Left kidney (tissue), 8 donors: ENCODE results near the gene PRCD. TPM values are rescaled to one million over a fixed set of nuclear protein-coding genes. Genes with fewer than 3 reads are reported as not detected.

Source experiments
- DNase-seq: peaks from one replicate; pipeline ENCODE4 v3.0.0-alpha.2; 2013
- long read RNA-seq, 8 donors: transcript quantifications; one replicate each; lab custom pipeline, GENCODE V29; 2026
- polyA plus RNA-seq: library from polyadenylated mRNA; unstranded; fragments of 120-200 nt; gene quantifications from one replicate; pipeline ENCODE4 v1.2.1, GENCODE V29; 2013; ENCODE audit not compliant: insufficient read length

Gene PRCD
- polyA plus RNA-seq = 3.7 TPM
- long read RNA-seq, donor 1 = 0 reads
- long read RNA-seq, donor 2 = 0 reads
- long read RNA-seq, donor 3, partial matches to known transcripts = 8 of 79 reads
- long read RNA-seq, donor 3, other reads (novel, unspliced or antisense) = 71 of 79 reads
- long read RNA-seq, donor 4 = 0 reads
- long read RNA-seq, donor 5 = 0 reads
- long read RNA-seq, donor 6 = 0 reads
- long read RNA-seq, donor 7, partial matches to known transcripts = 8 of 8 reads
- long read RNA-seq, donor 7, other reads (novel, unspliced or antisense) = 0 of 8 reads
- long read RNA-seq, donor 8 = 0 reads

GRCh38 chr17:76539631-76540271 lies at the start of gene PRCD:
Gene PRCD (plus strand): TSS chr17:76540044. CDS start chr17:76540142, 98 bp downstream.
- no peak for DNase-seq

- no peak for DNase-seq
Observed at GRCh38 chr17:76490112-76490710, 49.6 kb upstream of the PRCD start.

- DNase-seq = no peak
Observed at GRCh38 chr17:76491271-76492122, 48.3 kb upstream of the PRCD start.

GRCh38 chr17:76492123-76492988 lies 47.5 kb upstream of the PRCD start:
- DNase-seq = no peak

- no peak for DNase-seq
Observed at GRCh38 chr17:76492989-76493501, 46.8 kb upstream of the PRCD start.

GRCh38 chr17:76493505-76494167 lies 46.2 kb upstream of the PRCD start:
- DNase-seq = no peak

GRCh38 chr17:76495663-76496400 lies 44.0 kb upstream of the PRCD start:
- DNase-seq = no peak

- DNase-seq = no peak
Observed at GRCh38 chr17:76496464-76496863, 43.4 kb upstream of the PRCD start.

GRCh38 chr17:76497699-76497978 lies 42.2 kb upstream of the PRCD start:
- DNase-seq = no peak

- DNase-seq = peak; percentile 57
Observed at GRCh38 chr17:76497979-76498875, 41.6 kb upstream of the PRCD start.

GRCh38 chr17:76498876-76499251 lies 41.0 kb upstream of the PRCD start:
- DNase-seq = no peak

- DNase-seq = no peak
Observed at GRCh38 chr17:76499267-76499667, 40.6 kb upstream of the PRCD start.

GRCh38 chr17:76500074-76500746 lies 39.6 kb upstream of the PRCD start:
- DNase-seq = no peak

- no peak for DNase-seq
Observed at GRCh38 chr17:76500747-76501017, 39.2 kb upstream of the PRCD start.

- peak; percentile 65 for DNase-seq
Observed at GRCh38 chr17:76501018-76501826, 38.6 kb upstream of the PRCD start, which contains the start of gene RHBDF2. Gene RHBDF2 (minus strand): TSS chr17:76501423. CDS start chr17:76481524, 19,899 bp downstream.

- DNase-seq = no peak
Observed at GRCh38 chr17:76501827-76502307, 38.0 kb upstream of the PRCD start.
